ENCODE results near the gene TUBB. TPM values are rescaled to one million over a fixed set of nuclear protein-coding genes. Genes with fewer than 3 reads are reported as not detected.

TUBB gene
- total RNA-seq, 2 donors from 2014 or later: 80.9 to 84.4 TPM

GRCh38 chr6:30686009-30686907 lies 33.9 kb upstream of the TUBB start, which contains the start of gene PPP1R18:
TSS of gene PPP1R18 (minus strand) at chr6:30686645. CDS start at chr6:30686018, 627 bp downstream.
- intact Hi-C loops (cut with DNase I): no loop called here
- Histone ChIP-seq H3K9me3 (no peaks in the 10 kb centered on the region), H3K4me1 (peaks cover 74% of the 10 kb centered on the region), H3K27ac (peak within 1 kb of the TSS; percentile 79 to 98 (median 92)), H3K4me3 (peak within 1 kb of the TSS; percentile 53 to 68), H3K36me3 (replicated peaks in 1 of 2; ENCODE audit: insufficient read depth in 1 of 2, low read depth in 2 of 2) (no peaks in the 10 kb centered on the region), H3K27me3 (no peaks in the 10 kb centered on the region)
- peak; percentile 40 for ATAC-seq
- TF ChIP-seq POLR2A (IDR thresholded peaks at IDR 0.05): peak in 1 of 3 donors; percentile 68
- TF ChIP-seq, protein P1, sequence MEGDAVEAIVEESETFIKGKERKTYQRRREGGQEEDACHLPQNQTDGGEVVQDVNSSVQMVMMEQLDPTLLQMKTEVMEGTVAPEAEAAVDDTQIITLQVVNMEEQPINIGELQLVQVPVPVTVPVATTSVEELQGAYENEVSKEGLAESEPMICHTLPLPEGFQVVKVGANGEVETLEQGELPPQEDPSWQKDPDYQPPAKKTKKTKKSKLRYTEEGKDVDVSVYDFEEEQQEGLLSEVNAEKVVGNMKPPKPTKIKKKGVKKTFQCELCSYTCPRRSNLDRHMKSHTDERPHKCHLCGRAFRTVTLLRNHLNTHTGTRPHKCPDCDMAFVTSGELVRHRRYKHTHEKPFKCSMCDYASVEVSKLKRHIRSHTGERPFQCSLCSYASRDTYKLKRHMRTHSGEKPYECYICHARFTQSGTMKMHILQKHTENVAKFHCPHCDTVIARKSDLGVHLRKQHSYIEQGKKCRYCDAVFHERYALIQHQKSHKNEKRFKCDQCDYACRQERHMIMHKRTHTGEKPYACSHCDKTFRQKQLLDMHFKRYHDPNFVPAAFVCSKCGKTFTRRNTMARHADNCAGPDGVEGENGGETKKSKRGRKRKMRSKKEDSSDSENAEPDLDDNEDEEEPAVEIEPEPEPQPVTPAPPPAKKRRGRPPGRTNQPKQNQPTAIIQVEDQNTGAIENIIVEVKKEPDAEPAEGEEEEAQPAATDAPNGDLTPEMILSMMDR (IDR thresholded peaks at IDR 0.05): no peak
- DNase-seq: peak; percentile 62 to 76 (median 71)
- 4 to 6% methylated on average over 29 to 40 of the region's 41 CpGs for WGBS, 2 donors

DNA sequence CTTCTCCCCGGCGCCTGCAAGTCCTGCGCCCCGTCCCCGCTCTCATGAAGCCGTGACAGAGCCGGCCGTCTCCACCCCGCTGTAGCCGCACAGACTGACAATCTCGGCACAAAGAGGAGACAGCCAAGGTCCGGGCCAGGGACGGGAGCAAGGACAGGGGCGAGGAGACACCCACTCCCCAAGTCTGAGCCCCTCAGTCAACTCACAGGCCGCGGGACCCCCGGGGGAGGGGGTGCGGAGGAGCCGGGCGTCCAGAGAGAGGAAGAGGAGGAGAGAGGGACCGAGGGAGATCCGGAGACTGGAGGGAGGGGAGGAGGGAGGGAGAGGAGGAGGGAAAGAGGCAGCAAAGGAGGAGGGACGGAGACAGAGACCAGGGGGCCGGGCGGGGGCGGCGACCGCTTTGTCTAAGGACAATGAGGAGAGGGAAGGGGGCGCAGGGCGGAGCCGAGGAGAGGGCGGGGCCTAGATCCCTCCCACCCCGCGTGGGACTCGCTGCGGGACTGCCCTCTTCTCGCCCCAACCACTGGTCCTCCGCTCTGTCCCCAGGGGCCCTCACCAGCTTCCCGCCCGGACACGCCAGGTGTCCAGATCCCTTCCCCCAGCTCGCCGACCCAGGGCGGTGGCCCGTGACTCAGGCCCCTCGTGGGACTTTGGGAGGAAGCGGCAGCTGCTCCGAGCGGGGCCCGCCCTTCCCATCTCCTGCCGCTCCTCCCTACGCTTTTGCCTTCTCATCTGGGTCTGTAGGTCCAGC lies 33.1 kb upstream of the TUBB start:
- Histone ChIP-seq H3K27ac (peak overlapping the region; percentile 79 to 98 (median 92)), H3K9me3 (no peaks in the 10 kb centered on the region), H3K4me1 (peaks cover 71% of the 10 kb centered on the region), H3K4me3 (peak overlapping the region; percentile 53 to 68), H3K36me3 (replicated peaks in 1 of 2; ENCODE audit: insufficient read depth in 1 of 2, low read depth in 2 of 2) (no peaks in the 10 kb centered on the region), H3K27me3 (no peaks in the 10 kb centered on the region)
- peak; percentile 57 for ATAC-seq
- peak; percentile 78 to 92 (median 86) for DNase-seq
- TF ChIP-seq, protein P1 (IDR thresholded peaks at IDR 0.05): no peak
- peak; percentile 51 to 59 (median 57) for TF ChIP-seq POLR2A (IDR thresholded peaks at IDR 0.05)
- intact Hi-C loops (cut with DNase I): no loop called here
- 0 to 1% methylated on average over 34 to 51 of the region's 52 CpGs for WGBS, 2 donors

- H3K36me3 ChIP-seq (replicated peaks in 1 of 2; ENCODE audit: insufficient read depth in 1 of 2, low read depth in 2 of 2): no peaks in the 10 kb centered on the region
- H3K4me1 ChIP-seq: peaks cover 69% of the 10 kb centered on the region
- intact Hi-C loops (cut with DNase I): no loop called here
- H3K9me3 ChIP-seq: no peaks in the 10 kb centered on the region
- 15 to 18% methylated on average over 15 to 22 of the region's 22 CpGs for WGBS, 2 donors
- peak in 1 of 3 donors; percentile 20 for TF ChIP-seq POLR2A (IDR thresholded peaks at IDR 0.05)
- TF ChIP-seq, protein P1 (IDR thresholded peaks at IDR 0.05): no peak
- no peaks in the 10 kb centered on the region for H3K27me3 ChIP-seq
- DNase-seq: no peak
- peak overlapping the region; percentile 53 to 68 for H3K4me3 ChIP-seq
- H3K27ac ChIP-seq: peak overlapping the region; percentile 79 to 98 (median 92)
- no peak for ATAC-seq
These were observed 32.3 kb upstream of the TUBB start for GRCh38 chr6:30687659-30688431.

- Histone ChIP-seq H3K36me3 (replicated peaks in 1 of 2; ENCODE audit: insufficient read depth in 1 of 2, low read depth in 2 of 2) (no peaks in the 10 kb centered on the region), H3K4me3 (no peak overlapping the region), H3K27me3 (no peaks in the 10 kb centered on the region), H3K4me1 (peaks cover 62% of the 10 kb centered on the region), H3K27ac (peak overlapping the region; percentile 79 to 98 (median 92)), H3K9me3 (no peaks in the 10 kb centered on the region)
- no peak for TF ChIP-seq POLR2A (IDR thresholded peaks at IDR 0.05)
- TF ChIP-seq, protein P1 (IDR thresholded peaks at IDR 0.05): no peak
- intact Hi-C loops (cut with DNase I): no loop called here
- no peak for ATAC-seq
- no peak for DNase-seq
- WGBS, 2 donors: 77 to 81% methylated on average over 4 to 9 of the region's 9 CpGs
These were observed 31.6 kb upstream of the TUBB start for GRCh38 chr6:30688569-30688968.

Data from body of pancreas (tissue), 4 donors.